Bronchus fibroblast of lung (primary cell): ENCODE results near the gene CYP4F22. TPM values are rescaled to one million over a fixed set of nuclear protein-coding genes. Genes with fewer than 3 reads are reported as not detected.

Experiments used
- total RNA-seq: library from RNA; depleted of rRNA; stranded (reverse); fragments of >200 nt; gene quantifications from 2 replicates; pipeline ENCODE4 v1.2.3, GENCODE V29; 2015

The CYP4F22 gene
- total RNA-seq, result not detected in 2 replicates

DNA sequence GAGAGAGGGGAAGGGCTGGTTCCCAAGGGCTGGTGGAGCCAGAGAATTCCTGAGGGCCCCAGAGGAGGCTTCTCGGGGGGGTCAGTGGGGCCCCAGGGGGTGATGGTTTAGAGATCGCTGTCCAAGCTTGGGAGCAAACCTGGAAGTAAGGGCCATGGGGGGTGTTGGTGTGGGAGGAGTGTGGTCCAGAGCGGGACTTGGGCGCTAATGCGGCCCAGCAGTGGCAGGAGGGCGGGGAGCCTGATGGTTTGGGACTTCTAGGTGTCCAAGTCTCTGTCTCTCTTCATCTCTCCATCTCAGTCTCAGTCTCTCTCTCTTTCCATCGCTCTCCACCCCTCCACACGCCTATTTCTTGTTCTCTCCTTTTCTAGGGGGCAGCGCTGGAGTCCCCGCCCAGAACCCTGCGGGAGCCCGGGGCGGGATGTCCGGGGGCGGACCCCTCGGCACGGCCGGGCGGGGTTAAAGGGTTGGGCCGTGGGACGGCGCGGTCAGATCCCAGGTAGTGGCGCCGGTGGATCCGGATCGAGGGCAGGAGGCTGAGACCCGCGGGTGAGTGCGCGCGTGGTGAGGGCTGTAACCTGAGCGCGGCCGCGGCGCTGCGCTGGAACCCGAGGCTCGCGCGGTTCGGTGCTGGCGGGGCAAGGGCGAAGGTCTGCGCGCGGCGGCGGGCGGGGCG is at the start of gene CYP4F22:
Gene CYP4F22, plus strand, starts transcription at position 491 of the 676 bp plus-strand sequence. CDS start 16,812 bp downstream, outside the sequence.

GRCh38 chr19:15464394-15465385 is 43.6 kb upstream of the CYP4F22 start, which contains the start of gene RASAL3:
RASAL3 (minus strand) TSS chr19:15464544; CDS start chr19:15464358, 186 bp downstream.

DNA sequence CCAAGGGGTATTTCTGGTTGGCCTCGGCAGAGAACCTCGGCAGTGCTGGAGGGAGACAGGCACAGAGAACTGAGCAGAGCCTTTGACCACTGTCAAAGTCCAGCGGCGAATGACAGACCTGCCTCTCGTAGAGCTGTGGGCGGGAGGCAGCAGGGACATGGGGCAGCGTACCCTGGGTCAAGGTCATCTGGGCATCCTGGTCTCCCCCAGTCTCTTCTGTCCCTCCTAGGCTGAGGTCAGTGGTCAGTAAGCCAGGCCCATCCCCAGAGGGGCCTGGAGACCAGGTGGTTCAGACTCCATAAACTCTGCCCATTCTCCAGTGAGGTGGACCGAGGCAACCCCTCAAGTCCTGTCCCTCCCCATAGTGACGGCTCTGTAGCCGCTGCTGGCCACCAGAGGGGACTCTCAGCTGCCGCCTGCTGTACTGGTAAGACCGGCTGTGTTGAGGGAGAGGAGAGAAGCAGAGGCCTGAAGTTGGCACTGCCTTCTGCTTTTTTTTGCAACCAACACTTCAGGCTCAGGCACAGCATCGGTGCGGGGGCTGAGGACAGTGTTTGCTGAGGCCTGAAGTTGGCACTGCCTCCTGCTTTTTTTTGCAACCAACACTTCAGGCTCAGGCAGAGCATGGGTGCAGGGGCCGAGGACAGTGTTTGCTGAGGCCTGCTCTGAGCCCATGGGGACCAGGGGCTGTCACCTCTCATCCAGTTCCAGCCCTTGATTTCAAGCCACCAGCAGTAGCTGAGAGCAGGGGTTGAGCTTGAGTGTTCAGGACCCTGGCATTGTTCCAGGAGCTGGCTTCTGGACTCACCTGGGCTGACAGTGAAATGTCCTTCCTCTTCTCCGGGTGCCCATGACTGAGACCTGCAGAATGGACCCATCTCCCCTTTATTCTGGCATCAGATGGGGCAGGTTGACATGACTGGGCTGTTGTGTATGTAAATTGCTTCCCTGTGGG is 28.7 kb upstream of the CYP4F22 start, which contains the start of gene PGLYRP2:
Gene PGLYRP2, minus strand, starts transcription at position 111 of the 955 bp plus-strand sequence. CDS start 130 bp downstream, outside the sequence.

Other genes starting within 250 kb of the CYP4F22 start
- gene BRD4, start 176.0 kb upstream of the CYP4F22 start, total RNA-seq, result 13.8 and 14.0 TPM in 2 replicates
- 9.2 and 9.7 TPM in 2 replicates for gene AKAP8, start 128.7 kb upstream of the CYP4F22 start, total RNA-seq
- 37.9 and 47.9 TPM in 2 replicates for gene AKAP8L, start 89.5 kb upstream of the CYP4F22 start, total RNA-seq
- 28.2 and 29.1 TPM in 2 replicates for gene WIZ, start 58.6 kb upstream of the CYP4F22 start, total RNA-seq
- not detected in 2 replicates for gene RASAL3, start 44.0 kb upstream of the CYP4F22 start, total RNA-seq
- not detected in 2 replicates for gene PGLYRP2, start 29.0 kb upstream of the CYP4F22 start, total RNA-seq
- not detected in 2 replicates for gene CYP4F8, start 106.7 kb downstream of the CYP4F22 start, total RNA-seq
- gene CYP4F3, start 132.4 kb downstream of the CYP4F22 start, total RNA-seq, result not detected in 2 replicates
- not detected in 2 replicates for gene CYP4F12, start 164.6 kb downstream of the CYP4F22 start, total RNA-seq
- not detected in 2 replicates for gene OR10H2, start 219.5 kb downstream of the CYP4F22 start, total RNA-seq
- gene OR10H3, start 229.5 kb downstream of the CYP4F22 start, total RNA-seq, result not detected in 2 replicates